ENCODE data around the gene TMCC1.
A peak's percentile ranks its signal among the peaks of the same experiment; 100 is the strongest.

The TMCC1 gene

DNA sequence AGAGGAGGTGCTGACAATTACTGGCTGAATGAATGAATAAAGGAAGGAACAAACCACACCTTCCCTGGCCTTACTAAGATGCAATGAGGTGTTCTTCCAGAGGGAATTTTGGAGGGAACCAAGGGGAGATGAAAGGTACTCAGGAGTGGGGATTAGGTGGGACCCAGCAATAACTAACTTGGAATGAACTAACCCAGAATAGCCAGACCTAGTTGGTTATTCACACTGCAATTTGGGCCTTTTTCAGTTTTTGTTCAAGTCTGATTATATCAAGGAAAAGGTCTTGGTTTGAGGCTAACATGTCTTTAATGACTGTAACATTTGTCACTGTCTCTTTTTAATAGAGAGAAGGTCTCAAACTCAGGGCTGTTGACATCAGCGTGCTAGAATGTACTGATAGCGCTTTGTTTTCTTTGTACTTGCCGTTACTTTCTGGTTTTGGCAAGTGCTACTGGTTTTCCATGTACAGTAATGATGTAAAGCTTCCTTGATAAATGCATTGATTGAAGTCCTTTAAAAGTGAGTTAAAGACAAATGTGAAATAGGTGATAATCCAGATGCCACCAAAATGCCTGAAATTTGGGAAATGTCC, 283.8 kb downstream of the TMCC1 start:
- DNase-seq (ENCODE audit: low spot score) = no peak

DNA sequence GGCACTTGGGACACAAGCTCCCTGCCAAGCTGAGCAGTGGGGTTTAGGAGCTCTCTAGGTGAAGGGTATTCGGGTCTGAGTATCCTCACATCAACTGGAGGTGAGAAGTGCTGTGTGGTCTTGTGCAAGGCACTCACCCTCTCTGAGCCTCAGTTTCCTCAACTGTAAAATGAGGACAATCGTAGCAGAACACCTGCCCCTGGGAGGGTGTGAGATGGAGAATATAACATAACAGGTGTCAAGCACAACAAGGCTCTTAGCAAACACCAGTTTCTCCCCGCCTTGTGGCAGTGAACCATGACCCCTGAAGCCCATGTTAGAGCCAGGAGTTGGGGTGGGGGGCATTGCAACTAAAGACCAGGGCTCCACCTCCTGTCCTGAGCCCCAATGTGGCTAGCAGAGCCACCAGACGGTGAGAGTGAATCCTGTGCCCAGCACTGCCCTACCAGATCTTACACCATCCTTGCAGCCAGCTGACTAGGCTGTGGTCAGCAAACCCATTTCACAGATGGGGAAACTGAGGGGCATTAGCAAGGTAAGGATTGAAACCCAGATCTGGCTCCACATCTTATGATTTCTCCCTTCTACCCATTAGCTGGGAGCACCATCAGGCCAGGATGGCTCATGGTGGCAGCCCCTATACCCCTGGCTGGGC, 284.4 kb downstream of the TMCC1 start:
- DNase-seq (ENCODE audit: low spot score) = no peak

DNA sequence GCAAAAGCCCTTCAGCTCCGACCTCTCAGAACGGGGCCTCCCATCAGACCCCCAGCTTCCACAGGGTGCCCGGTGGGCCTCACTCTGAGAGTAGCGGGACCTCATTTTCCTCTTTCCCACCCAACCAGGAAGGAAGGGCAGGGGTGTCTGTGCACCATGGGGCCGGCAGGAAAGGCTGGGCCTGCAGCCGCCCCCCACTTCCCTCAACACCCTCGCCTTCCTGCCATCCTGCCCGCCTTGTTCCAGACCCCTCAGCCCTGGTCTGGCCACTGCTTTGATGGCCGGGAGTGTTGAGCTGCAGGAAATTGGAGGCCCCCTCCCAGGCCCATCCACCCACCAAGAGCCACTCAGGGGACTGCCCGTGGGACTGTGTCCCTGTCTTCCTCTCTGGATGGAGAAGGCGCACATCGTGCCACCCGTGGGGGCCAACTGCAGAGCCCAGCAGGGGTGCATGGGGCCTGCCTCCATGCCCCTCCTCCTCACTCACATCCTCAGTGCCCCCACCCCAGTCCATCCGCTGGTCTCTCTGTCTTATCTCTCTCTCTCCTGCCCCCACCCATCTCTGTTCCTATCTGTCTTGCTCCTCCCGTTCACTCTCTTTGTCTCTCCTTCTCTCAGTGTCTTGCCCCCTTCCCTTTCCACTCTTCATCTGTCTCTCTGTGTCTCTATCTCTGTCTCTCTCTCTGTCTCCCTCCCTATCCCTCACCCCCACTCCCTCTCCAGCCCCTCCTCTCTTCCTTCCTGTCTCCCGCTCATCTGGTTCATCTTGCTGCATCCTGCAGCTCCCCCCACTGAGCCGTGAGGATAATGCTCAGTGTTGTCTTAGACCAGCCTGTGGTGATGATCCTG, 285.2 kb downstream of the TMCC1 start:
- no peak for DNase-seq (ENCODE audit: low spot score)

DNA sequence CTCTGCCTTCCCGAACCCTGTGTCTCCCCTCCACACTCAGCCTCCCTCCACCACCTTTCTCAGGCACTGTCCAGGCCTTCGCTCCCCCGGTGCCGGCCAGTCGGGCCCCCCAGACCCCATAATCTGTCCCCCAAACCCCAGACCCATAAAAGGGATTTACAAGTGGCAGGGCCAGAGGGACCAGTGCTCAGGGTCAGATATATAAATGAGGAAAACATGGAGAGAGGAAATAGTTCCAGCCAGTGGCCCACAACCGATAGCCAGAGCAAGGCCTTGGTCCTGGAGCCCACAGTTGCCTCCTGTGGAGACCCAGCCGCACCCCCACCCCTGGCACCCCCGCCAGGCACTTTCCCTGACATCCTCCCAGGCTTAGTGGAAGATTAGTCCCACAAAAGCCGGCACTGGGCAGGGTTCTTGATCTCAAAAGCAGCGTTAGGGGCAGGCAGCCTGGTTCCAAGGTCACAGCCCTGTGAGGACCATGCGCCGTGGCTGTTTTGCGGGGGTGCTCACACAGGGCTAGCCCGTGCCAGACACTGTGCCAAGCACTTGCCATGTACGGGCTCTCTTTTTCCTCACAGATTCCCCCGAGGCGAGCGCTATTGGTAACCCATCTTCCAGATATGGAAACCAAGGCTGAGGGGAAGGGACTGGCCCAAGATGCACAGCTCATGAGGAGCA, 286.0 kb downstream of the TMCC1 start:
- no peak for DNase-seq (ENCODE audit: low spot score)

DNA sequence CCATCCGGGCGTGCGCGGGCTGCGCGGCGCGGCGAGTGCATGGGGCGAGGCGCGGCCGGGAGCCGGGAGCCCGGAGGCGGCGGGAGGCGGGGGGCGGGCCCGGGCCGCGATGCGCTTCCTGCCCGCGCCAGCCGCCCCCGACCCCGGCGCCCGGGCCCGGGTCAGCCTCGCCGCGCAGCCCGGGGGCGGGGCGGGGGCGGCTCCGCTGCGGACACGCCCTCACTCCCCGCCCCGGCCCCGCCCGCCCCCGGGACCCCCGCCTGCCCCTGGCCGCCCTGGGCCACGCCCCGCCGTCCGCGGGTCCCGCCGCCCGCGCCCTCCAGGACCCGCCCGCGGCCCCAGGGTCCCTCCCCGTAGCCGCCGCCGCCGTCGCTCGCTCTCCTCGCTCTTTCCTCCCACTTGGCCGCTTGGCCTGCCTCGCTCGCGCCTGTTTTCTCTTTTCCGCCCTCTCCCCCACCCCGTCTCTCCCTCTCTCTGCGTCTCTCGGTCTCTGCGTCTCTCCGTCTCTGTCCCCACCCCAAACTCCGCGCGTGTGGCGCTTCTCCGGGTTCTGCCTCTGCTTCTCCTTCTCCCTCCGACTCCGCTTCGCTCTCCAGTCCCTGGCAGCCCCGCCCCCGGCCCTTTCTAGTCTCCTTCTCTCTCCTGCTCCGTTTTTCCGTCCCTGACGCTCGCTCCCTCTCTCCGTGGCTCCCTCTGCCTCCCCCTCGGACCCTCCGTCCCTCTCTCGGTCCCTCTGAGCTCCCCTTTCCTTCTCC, 286.7 kb downstream of the TMCC1 start, which contains the start of gene PLXND1:
Gene PLXND1 (minus strand): TSS at position 41 of the 755 bp plus-strand sequence. CDS start 37 bp downstream, at position 4.
- peak; percentile 94 for DNase-seq (ENCODE audit: low spot score)

DNA sequence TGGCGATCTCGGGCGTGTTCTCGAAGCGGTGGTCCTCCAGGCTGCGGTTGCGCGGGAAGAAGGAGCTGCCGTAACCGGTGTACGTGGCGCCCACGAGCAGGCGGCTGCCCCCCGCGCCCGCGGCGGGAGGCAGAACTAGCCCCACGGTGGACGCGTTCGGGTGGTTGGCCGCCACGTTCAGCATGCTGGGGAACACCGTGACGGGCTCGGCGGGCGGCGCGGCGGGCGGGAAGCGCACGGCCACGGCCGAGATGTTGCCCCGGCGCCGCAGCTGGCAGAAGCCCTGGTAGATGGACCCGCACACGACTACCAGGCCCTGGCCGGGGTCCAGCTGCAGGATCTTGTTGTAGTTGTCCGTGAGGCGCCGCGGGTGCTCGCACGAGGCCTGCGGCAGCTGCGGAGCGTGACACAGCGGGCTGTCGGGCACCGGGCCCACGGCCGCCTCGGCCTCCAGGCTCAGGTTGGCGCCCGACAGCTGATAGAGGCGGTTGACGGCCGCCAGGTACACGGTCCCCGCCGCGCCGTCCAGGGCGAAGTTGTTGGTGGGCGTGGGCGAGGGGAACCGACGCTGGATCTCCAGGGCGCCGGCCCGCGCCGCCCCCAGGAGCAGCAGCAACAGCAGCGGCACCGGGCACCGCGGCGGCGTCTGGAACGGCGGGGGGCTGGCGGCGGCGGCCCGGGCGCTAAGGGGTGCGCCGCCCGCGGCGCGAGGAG, 287.4 kb downstream of the TMCC1 start:
- DNase-seq (ENCODE audit: low spot score) = peak; percentile 55

DNA sequence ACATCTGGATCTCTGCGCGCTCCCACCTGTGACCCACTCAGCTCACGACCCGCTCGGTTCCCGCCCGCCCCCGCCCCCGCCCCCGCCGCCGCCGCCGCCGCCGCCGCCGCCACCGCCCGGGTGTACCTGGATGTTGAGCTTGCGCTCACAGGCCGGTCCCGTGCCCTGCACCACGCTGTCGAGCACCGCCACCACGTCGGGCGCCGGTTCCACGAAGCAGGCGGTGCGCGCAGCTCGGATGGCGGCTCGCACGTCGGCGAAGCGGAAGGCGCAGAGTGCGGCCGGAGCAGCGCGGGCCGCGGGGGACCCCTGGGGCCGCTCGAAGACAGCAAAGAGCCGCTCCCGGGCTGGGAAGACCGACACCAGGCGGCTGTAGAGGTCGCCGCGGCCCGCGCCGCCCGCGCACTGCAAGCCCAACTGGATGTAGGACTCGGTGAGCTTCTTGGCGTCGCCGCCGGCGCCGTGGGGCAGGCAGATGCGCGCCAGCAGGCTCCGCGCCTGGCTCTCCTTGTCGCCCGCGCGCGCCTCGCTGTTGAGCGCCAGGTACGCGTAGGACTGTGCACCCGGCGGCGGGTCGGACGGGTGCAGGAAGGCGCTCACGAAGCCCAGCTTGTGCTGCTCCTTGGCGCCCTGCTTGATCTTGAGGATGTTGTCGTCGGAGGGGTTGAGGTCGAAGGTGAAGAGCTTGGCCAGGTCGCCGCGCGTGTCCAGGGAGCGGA, 288.1 kb downstream of the TMCC1 start:
- peak; percentile 48 for DNase-seq (ENCODE audit: low spot score)

DNA sequence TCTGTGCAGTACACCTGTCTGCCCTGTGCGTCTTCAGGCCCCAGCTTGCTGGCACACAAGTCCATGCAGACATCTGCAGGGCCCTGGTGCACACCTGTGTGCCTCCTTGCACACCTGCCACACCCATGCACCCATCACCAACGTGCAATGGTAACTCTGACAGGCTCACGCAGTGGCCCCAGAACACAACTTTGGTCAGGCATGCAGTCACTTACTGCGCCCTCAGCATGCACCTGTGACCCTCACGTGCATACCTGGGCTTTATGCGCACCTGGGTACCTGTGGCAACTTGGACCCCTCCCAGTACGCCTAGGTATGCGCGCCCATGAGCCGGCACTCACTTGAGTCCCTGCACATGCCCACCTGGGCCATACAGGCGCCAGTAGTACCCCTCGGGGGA, 288.7 kb downstream of the TMCC1 start:
- DNase-seq (ENCODE audit: low spot score) = no peak

DNA sequence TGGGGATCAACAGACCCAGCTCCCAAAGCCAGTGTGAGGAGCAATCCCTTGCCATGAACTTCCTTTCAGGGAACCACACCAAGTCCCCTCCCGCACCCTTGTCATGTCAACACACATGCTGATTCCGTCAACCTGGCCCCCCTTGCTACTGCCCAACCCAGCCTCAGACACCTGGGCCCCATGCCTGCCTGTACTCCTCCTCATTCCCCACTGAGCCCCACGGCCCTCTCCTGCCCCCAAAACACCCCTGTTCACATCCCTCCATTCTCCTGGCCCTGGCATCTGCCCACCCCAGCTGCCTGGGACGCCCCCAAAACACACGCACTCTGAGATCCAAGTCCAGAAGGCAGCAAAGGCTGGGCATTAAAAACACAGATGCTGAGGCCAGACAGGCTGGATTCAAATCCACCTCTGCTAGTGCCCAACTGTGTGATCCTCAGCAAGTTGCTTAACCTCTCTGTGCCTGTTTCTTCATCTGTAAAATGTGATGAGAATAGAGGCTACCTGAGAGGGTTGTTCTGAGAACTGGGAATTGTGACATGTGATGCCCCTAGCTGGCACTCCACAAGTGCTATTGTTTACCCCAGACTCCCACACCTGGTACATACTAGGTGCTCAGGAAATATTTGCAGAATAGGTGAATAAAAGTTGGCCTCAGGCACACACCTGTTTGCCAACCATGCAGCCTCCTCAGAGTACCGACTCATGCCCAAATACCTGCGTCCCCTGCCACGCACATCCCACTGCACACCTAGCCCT, 289.3 kb downstream of the TMCC1 start:
- DNase-seq (ENCODE audit: low spot score) = no peak

DNA sequence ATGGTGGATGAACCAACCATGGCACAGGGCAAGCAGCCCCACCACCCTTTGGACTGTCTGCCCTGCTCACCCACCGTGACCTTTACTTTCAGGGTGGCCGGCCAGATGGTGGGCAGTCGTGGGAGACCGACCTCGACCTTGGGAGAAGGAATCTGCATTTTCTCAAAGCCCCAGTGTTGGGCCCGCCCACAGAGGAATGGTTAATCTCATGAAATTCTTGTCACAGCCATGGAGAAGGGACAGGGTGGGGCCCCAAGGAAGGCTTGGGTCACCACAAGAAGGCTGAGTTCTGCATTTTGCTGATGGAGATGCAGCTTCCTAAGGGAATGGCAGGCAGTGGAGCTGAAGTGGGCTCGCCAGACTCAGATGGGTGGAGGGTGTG, 290.0 kb downstream of the TMCC1 start:
- DNase-seq (ENCODE audit: low spot score) = no peak

DNA sequence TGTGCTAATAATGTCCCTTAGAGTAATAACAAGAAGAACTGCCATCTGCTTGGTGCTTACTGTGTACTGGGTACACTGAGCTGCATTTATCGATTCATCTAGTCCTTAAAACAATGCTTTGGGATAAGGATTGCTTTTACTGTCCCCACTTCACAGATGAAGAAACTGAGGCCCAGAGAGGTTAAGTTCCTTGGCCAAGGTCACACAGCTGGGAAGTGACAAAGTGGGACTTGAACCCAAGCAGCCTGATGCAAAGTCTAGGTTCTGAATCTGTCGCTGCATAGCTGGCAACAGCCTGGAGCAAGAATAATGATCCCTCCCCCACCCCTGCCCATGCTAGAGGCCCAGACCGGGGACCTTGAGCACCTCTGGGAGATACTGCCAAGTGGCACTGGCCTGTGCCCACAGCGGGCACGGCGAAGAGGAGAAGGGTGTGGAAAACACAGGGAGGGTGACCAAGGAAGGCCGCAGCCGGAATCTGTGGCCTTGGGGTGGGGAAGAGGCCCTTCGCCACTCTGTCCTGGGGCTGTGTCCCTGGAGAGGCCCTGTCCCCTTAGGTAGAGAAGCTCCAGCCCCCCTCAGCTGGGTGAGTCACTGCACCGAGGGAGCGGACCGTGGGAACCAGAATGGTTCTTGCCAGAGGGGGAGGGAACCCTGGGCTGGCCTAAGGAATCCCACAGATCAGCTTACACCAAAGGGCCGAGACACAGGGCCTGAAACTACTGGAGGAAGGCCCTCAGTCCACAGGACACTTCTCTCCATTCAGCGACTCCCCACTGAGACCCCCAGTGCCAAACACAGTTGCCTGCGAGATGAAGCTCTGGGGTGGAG, 290.6 kb downstream of the TMCC1 start:
- peak; percentile 92 for DNase-seq (ENCODE audit: low spot score)

DNA sequence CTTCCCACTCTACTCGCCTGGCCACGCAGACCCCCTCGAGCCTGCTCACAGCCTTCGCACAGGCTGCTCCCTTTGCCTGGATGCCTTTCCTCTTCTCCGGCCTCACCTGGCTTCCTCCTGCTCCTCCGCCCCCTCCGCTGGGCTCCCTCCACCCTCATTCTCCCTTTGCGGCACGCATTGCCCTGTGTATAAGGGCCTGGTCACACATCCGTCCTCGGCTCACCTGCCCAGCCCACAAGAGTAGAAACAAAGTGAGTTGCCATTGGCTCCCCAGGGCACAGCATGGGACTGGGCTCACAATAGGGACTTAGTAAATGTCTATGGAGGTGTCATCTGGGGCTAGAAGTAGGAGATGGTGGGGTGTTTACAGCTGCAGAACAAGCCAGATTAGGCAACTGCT, 291.2 kb downstream of the TMCC1 start:
- DNase-seq (ENCODE audit: low spot score) = no peak

DNA sequence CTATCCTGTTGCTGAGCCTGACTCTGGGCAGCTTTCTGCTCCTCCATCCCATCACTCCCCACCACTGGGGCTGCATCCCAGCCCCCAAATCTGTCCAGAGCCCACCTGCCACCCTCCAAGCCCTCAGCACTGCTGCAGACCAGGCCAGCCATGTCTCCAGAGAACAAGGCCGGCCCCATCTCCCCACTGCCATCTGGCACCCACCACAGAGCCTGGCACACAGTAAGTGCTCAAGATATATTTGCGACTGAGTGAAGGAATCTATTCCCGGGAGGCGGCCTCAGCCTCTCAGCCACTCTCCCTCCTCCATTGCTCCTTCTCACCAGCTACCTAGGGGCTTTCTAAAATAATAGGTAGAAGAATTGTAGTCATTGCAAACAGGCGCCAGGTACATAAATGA, 291.8 kb downstream of the TMCC1 start:
- no peak for DNase-seq (ENCODE audit: low spot score)

DNA sequence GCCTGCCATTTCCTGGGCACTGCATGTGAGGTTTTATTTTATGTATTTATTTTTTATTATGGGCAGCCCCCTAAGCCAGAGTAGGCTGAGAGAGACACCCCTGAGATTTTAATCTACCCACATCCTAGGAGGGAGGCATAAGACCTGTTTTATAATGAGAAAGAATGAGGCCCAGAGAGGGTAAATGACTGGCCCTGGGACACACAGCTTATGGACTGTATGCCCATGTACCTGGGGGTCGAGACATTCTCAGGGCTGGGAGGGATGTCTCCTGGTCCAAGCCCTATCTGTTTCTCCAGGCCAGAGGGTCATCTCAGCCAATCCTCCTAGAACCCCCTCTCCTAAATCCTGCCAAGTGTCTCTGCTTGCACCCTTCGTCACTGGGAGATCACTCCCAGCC, 293.2 kb downstream of the TMCC1 start:
- no peak for DNase-seq (ENCODE audit: low spot score)

DNA sequence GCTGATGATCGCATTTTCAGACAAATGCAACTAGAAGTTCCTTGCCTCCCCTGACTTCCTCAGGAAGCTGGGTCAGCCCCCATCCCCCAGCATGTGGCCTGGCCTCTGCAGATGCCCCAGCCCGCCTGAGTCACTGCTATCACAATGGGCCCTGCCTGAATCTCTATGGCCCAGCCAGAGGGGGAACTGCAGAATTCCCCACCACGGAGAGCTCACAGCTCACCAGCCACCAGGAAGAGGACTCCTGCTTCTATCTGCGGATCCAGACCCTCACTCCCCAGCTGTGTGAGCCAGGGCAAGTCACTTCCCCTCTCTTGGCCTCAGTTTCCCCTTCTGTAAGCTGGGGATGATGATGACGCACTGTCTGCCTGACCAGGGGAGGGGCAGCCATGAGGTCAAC, 293.9 kb downstream of the TMCC1 start:
- peak; percentile 73 for DNase-seq (ENCODE audit: low spot score)

DNA sequence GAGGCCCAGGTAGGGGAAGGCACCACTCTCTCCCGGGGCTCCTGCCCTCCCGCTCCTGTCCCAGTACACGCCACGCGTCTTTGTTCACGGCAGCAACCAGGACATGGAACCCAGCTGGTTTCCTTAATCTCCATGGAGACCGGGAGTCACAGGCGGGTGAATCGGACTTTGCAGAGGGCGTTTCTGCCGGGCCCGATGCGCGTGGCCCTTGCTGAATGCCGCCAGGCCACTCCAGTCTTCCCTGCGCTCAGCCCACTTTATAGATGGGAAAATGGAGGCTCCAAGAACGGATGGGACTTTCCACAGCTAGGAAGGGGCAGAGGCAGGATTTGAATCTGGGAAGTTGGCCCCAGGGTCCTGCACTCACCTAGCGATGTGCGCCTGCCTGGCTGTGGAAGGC, 294.4 kb downstream of the TMCC1 start:
- no peak for DNase-seq (ENCODE audit: low spot score)

DNA sequence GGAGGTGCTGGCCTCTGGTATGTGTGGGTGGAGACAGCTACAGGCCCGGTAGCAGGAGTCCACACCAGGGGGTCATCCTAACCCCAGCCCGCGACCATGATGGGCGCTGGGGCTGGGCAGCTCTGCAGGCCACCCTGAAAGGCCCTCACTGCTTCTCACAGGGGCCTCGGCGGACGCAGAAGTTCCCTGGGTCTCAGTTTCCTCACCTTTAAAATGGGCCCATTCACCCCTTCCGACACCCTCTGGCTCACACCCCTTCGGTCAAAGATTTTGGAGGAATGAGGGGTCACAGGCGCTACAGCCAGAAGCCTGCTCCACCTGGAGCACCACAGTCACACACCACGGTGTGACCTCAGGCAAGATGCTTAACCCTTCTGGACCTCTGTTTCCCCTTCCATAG, 295.0 kb downstream of the TMCC1 start:
- DNase-seq (ENCODE audit: low spot score) = no peak

DNA sequence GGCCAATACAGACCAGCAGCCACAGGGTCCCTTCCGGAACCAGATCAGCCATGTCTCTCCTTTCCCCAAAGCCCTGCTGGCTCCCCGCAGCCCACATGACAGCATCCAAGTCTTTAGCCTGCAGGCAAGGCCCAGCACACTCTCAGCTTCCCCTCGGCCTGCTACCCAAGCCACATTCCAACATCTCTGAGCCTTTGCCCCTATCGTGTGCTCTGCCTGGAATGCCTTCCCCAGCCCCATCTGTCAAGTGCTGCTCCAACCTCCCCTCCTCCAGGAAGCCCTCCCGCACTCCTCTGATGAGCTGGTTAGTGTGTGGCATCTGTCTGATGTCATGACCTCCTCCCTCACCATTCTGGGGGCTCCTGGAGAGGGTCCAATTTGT, 295.5 kb downstream of the TMCC1 start:
- DNase-seq (ENCODE audit: low spot score) = peak; percentile 46

Measured in AG20443 (cell line).